NOMO-1 treated with dmso at 0.1 percent for 144 hours (cell line): ENCODE results near the gene NID2.

ENCODE experiments used
- DNase-seq: peaks from one replicate; lab custom pipeline; 2025; ENCODE audit not compliant: unreplicated experiment; lab: John Stamatoyannopoulos, UW

The NID2 gene, protein sequence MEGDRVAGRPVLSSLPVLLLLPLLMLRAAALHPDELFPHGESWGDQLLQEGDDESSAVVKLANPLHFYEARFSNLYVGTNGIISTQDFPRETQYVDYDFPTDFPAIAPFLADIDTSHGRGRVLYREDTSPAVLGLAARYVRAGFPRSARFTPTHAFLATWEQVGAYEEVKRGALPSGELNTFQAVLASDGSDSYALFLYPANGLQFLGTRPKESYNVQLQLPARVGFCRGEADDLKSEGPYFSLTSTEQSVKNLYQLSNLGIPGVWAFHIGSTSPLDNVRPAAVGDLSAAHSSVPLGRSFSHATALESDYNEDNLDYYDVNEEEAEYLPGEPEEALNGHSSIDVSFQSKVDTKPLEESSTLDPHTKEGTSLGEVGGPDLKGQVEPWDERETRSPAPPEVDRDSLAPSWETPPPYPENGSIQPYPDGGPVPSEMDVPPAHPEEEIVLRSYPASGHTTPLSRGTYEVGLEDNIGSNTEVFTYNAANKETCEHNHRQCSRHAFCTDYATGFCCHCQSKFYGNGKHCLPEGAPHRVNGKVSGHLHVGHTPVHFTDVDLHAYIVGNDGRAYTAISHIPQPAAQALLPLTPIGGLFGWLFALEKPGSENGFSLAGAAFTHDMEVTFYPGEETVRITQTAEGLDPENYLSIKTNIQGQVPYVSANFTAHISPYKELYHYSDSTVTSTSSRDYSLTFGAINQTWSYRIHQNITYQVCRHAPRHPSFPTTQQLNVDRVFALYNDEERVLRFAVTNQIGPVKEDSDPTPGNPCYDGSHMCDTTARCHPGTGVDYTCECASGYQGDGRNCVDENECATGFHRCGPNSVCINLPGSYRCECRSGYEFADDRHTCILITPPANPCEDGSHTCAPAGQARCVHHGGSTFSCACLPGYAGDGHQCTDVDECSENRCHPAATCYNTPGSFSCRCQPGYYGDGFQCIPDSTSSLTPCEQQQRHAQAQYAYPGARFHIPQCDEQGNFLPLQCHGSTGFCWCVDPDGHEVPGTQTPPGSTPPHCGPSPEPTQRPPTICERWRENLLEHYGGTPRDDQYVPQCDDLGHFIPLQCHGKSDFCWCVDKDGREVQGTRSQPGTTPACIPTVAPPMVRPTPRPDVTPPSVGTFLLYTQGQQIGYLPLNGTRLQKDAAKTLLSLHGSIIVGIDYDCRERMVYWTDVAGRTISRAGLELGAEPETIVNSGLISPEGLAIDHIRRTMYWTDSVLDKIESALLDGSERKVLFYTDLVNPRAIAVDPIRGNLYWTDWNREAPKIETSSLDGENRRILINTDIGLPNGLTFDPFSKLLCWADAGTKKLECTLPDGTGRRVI (N-terminal part only)

DNA sequence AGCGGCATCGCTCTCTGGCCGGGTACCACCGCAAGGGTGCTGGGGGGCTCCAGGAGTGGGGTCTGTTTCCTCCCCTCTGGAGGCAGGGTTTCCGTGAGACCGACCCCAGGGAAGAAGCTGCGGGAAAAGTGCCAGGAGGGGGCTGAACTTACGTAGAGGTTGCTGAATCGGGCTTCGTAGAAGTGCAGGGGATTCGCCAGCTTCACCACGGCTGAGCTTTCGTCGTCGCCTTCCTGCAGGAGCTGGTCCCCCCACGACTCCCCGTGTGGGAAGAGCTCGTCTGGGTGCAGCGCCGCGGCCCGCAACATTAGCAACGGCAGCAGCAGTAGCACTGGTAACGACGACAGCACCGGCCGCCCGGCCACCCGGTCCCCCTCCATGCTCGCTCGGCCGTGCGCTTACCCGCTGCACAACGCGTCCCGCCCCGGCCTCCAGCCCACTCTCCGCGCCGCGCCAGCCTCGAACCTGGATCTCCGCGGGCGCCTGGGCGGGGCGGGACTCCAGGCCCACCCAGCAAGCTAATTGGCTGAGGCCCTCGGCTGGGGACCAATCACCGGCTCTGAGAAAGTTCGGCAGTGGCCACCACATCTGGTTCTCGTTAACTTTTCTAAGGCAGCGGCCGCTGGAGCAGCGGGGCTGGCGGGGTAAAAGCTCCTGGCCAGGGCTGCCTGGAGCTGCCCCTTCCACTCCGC is at the start of gene NID2:
NID2 (minus strand) TSS at position 445 of the 692 bp plus-strand sequence; CDS start at position 380, 65 bp downstream.
- DNase-seq: no peak

DNA sequence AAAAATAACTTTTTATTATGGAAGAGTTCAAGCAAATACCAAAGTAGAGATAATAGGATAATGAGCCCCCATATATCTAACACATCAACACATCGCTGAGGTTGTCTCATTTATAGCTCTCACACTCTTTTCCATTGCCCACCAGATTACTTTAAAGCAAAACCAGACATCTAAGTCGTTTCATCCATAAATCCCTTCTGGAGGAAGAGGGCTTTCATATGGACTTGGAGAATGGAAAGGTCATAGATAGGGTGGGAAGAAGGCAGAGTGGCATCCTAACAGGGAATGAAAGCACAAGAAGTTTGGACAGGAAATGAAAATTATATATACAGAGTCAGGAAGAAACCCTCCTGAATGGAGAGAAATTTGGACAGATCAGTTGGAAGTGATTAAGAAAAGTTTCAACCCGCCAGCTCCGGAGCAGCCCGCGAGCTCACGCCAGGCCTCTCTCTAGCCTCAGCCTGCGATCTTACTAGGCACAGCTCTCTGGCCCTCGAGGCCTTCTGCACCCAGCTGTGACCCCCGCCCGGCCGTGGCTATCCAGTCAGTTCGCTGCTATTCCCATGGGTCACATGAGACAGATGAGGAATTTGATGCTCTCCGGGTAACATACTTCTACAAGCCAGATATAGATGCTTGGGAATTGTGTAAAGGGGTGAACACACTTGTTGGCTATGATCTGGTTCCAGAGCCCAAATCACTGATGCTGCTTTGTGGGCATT is 48.4 kb upstream of the NID2 start:
- no peak for DNase-seq

DNA sequence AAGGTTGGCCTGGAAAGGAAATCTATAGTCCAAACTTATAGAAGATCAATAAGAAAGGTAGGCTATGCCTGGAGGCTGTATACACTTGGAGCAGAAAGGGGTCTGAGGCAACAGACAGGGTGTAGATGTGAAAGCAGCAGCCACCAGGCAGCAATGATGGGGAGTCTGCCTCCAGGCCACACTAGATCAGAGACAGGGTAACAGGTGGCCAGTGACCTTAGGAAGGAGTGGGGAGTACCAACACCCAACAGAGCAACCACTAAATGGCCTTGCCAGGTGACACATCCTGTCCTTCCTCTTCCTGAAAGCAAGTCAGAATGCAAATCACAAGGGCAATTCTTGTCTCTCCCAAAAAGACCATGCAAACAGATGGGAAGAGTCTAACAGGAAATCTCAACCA is 46.4 kb upstream of the NID2 start:
- DNase-seq: no peak

GRCh38 chr14:52112336-52113018 is 43.6 kb upstream of the NID2 start:
- DNase-seq: no peak

DNA sequence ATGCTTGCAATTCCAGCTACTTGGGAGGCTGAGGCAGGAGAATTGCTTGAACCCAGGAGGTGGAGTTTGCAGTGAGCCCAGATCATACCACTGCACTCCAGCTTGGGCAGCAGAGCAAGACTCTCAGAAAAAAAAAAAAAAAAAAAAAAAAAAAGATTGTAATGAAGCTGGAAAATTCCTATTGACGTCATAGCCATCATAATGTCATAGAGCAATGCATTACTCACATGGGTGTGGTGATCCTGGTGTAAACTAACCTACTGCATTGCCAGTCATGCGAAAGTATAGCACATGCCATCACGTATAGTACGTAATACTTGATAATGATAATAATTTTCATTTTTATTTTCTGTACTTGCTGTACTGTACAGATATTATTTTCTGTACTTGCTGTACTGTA is 42.7 kb upstream of the NID2 start:
- DNase-seq: no peak

DNA sequence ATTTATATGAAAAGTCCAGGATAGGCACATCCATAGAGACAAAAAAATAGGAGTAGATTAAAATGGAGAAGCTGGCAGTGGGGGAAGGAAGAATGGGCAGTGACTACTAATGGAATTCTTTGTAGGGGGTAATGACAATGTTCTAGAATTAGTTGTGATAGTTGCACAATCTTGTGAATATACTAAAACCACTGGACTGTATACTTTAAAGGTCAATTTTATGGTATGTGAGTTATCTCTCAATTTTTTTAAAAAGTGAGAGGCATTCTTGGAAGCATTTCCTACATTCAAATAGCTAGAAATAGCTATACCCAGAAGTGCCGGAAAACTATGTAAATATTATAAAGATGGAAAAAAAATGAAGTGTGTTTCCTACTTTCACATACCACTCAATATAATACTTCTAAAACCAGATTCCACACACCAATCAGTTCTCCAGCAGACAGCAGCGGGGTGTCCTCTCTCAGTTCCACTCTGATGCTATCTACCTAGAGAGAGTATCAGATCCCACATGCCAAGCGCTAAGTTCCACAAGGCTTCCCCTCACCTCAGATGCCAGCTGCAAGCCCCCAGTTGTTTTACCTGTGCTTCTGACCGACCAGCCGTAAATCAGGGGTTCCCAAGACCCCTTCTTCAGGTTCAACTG is 41.7 kb upstream of the NID2 start:
- no peak for DNase-seq

- no peak for DNase-seq
Measured at GRCh38 chr14:52108823-52109222, 40.0 kb upstream of the NID2 start.

GRCh38 chr14:52106840-52107239 is 38.0 kb upstream of the NID2 start:
- DNase-seq: no peak

DNA sequence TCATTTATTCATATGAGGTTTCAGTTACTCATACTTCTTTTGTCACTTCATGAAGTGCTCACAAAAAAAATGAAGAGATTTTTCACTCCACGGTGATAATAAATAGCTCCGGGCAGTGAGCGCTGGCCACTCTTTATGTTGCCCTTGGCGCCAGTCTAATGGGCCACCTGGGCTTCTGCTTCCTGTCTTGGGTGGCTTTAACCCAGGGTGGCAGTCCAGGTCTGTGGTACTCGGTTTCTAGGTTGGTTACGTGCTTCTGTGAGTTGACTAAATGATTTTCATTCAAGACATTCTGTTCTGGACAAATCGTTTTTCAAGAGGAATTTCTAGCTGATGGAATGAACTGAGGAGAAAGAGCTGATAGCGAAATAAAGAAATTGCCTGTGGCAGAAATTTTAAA is 34.6 kb upstream of the NID2 start:
- no peak for DNase-seq

DNA sequence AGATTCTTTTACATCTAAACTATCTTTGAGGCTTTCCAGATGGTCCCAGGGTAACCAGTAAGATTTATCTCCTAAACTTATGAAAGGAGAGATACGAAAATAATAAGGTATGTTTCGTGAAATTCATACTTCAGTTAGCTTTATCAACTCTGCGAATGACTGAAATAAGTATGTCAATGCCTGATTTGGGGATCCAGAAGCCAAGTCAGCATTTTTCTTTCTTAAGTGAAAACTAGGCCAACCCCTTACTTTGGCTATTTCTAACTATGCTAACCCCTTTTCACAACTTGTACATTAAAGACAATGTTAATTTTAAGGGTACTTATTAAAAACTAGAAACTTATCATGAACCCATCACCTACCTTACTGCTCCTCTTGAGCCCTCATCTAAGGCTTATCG is 26.9 kb upstream of the NID2 start:
- no peak for DNase-seq

DNA sequence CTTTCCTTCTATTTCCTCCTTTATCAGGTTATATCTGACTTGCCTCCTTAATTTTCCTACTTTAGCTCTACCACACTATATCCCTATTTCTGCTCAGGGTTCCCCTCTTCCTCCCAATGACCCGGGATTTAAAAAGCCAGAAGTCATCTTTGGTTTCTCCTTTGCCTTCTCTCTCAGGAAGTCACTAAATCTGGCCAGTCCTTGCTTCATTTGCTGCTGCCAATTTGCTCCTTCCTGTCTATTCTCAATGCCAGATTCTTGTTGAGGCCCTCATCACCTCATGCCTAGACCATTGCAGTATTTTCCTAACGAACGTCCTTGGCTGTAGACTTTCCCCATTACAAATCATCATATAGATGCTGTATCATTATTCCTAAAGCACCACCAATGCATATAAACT is 26.5 kb upstream of the NID2 start:
- DNase-seq: no peak

DNA sequence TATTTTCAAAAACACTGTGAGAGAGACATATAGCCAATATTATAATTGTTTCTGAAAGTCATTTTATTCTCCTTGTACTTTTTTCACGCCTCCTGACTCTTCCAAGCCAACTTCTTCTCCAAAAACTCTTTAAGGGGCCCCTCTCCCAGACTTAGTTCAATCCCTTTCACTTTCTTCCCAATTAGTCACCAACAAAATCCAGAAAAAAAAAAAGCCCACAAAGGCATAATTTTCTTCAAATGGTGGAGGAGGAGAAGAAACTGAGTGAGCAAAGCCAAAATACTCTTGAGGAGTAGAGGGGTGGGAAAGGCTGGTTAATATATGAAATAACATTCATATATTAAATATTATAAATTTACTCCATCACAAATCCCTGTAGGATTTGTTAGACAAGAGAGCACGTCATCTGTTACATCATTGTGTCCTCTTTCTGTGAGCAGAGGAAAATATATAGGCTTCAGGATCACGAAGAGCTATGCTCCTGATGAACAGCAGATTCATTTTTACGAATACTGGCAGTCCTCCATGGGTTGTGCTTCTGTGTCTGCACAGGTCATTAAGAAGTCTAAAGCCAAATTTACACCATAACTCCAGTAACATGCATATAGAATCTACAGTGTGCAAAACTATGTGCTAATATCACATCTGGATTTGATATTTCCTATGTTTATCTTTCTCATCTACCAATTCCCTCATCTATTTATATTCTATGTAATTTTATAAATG is 25.9 kb upstream of the NID2 start:
- no peak for DNase-seq

- DNase-seq: no peak
Measured at GRCh38 chr14:52091928-52092327, 23.1 kb upstream of the NID2 start.

GRCh38 chr14:52090936-52091335 is 22.1 kb upstream of the NID2 start:
- no peak for DNase-seq

DNA sequence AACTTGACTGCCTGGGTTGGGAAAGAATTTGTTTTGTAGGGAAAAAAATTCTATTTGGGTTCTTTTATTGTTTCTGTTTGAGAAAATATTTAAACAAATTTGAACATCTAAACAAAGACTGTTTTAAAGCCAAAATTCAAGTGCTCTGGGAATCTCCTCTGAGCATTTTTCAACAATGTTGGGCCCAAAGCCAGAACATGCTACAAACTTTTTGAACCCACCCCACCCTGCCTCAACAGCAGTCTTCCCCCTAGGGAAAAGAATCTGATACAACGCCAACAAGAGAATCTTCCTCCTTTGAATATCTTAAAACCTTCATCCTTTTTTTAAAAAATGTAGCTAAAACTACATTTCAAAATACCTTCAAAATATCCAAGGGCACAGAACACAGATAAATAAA is 20.4 kb upstream of the NID2 start:
- DNase-seq: no peak

- DNase-seq: no peak
Measured at GRCh38 chr14:52086711-52087110, 17.9 kb upstream of the NID2 start.

- DNase-seq: no peak
Measured at GRCh38 chr14:52082903-52083302, 14.0 kb upstream of the NID2 start.

- no peak for DNase-seq
Measured at GRCh38 chr14:52081964-52082363, 13.1 kb upstream of the NID2 start.
